ENCODE measurements around the gene IGF2BP1.

The IGF2BP1 gene

GRCh38 chr17:49104511-49105074, 107.4 kb downstream of the IGF2BP1 start:
- DNase-seq, result no peak

Data from CD4-positive, alpha-beta T cell treated with Interleukin-6 for 4 hours (primary cell).